HuH-7.5 (cell line): Measurements from ENCODE around the gene TMTC3.
A peak's percentile ranks its signal among the peaks of the same experiment; 100 is the strongest.
"Not testable (repeated sequence)": the region's sequence is repeated elsewhere in the genome, so short reads cannot be mapped to it uniquely, and the experiment has no call there.

Experiments used
- DNase-seq: peaks from one replicate; pipeline ENCODE4 v3.0.0; 2011; ENCODE audit warnings: low spot score

Gene TMTC3

GRCh38 chr12:88141774-88142609, at the start of gene TMTC3, which contains the start of gene CEP290:
TSS of gene TMTC3 (plus strand) at chr12:88142307. CDS start at chr12:88148316, 6,009 bp downstream.
TSS of gene CEP290 (minus strand) at chr12:88142088. CDS start at chr12:88141307, 781 bp downstream.
- DNase-seq: peak; percentile 61

DNA sequence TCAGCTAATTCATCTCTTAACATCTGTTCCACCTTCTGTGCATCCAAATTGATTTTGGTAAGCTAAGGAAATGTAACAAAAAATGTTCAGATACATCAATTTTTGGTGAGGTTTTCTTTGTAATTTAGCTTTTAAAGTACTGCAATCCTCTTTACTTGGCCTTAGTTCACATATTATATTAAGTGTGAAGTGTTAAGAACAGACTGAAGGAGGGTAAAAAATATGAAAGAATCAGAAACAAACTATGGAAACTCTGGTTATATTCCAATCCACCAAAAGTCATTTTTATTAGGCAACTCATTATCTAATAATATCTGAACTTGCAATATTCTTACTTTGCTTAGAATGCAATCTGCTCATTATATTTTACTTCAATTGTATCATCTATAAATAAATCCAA, 49.3 kb upstream of the TMTC3 start:
- DNase-seq: no peak

DNA sequence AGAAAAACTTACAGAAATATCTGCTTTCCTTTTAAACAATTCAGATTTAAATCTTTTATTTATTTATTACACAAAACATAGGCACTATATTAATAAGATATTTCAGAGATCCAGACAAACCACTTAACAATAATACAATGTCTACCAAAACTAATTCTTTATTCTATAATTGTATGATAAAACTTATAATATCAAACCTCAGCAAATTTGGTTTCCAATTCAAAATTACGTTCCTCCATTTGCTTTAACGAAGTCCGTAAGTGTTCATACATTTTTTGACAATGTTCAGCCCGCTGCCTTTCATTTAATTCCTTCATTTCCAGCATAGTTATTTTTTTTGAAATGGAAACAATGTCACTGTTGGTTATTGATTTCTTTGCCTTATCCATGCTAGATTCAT, 48.5 kb upstream of the TMTC3 start:
- DNase-seq: no peak

DNA sequence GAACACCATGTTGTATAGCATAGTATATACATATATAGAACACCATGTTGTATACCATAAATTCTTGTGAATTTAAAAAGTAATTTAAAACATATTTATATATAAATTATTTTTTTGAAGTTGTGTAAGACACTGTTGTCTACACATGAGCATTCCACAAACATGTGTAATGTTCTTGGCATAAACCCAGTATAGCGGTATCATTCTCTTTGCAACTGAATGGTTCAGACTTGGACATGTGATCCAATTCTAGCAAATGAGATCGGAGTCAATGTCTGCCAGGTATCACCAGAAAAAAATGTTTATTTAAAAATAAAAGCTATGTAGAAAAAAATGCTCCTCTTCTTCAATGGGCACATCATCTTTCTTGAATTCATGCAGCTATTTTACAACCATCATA, 34.1 kb upstream of the TMTC3 start:
- no peak for DNase-seq

DNA sequence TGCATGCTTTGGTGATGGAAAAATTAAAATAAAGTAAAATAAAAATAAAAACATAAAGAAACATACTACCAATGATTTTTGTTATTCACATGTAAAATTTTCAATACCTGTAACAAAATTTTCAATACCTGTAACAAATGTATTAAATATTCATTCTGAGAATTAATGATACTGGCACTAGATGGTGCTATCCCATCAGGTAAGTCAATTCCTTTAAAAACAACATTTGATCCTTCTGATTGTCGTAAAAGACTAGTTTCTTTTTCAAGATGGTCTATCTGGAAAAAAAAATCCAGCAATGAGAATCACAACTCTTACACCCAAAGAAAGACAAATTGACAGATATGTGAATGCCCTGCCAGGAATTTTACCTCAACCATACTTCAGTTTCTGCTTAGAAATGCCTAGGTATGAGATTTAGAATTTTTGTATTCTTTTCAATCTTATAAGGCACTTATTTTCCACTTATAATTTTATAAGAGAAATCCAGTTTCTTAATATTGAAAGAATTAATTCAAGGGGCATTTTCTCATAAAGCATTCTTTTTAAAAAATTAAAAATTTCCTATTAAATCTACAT, 30.9 kb upstream of the TMTC3 start:
- DNase-seq: peak; percentile 8

- no peak for DNase-seq
Measured at GRCh38 chr12:88113871-88114270, 28.2 kb upstream of the TMTC3 start.

DNA sequence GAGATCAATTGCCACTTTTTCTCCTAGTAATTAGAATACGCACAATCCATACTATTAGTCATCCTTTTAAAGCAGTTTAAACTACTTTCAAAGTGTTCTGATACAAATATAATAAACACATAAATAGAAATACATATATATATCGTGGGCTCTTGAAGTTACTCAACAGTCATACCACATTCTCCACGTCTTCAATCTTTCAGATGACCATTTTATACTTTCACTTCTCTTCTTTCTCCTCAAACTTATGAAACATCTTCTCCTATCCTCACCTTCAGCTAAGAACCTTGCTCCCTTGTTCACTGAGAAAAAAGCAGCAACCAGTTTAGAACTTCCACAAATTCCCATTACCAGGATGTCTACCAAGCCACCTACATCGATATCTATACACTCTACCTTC, 19.4 kb upstream of the TMTC3 start:
- DNase-seq: no peak

GRCh38 chr12:88127099-88127498, 15.0 kb upstream of the TMTC3 start:
- no peak for DNase-seq

DNA sequence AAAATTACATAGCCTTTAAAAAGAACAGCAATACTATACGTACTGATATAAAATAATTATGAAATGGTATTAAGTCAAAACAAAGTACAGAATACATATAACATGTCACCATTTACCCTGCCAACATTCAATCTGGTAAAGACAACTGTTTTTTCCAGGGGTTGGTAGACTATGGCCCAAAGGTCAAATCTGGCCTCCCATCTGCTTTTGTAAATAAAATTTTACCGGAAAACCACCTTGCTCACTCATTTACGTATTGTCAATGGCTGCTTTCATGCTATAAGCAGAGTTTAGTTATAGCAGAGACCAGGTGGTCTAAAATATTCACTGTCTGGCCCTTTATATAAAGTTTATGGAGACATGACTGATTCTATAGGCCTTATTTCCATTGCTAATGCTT, 14.3 kb upstream of the TMTC3 start:
- no peak for DNase-seq

GRCh38 chr12:88132392-88132791, 9.7 kb upstream of the TMTC3 start:
- DNase-seq: no peak

- DNase-seq: not testable (repeated sequence)
Measured at GRCh38 chr12:88133181-88133580, 8.9 kb upstream of the TMTC3 start.

GRCh38 chr12:88139711-88140110, 2.4 kb upstream of the TMTC3 start:
- not testable (repeated sequence) for DNase-seq

GRCh38 chr12:88141425-88141773, 708 bp upstream of the TMTC3 start:
- no peak for DNase-seq

DNA sequence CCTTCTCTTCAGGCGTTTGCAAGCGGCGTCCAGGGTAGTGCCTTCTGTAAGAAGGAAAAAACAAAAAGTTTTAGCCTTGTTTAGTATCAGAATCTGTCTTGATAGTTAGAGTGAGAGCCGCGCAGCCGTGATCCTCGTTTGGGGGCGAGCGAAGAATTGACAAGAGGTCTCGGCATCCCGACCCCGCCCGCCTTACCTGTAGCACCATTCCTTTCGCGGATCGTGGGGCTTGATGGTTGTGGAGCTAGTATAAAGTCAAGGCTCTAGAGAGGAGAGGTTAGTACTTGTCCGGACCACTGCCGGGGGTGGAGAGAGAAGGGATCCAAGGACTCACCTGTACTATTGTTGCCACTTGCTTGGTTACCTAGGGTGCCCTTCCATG, 494 bp downstream of the TMTC3 start:
- DNase-seq: no peak

DNA sequence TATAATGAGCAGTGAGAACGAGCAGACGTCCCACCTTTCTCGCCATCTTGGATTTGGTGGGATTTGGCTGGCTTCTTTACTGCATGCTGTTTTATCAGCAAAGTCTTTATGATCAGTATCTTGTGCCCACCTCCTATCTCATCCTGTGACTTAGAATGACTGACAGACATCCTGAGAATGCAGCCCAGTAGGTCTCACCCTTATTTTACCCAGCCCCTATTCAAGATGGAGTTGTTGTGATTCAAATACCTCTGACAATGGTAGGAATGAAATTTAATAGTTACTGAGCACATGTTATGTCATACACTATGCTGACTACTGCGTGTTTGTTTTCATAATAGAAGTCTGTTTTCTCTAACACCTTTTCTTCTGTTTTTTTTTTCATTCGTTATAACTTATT, 1.9 kb downstream of the TMTC3 start:
- DNase-seq: no peak

DNA sequence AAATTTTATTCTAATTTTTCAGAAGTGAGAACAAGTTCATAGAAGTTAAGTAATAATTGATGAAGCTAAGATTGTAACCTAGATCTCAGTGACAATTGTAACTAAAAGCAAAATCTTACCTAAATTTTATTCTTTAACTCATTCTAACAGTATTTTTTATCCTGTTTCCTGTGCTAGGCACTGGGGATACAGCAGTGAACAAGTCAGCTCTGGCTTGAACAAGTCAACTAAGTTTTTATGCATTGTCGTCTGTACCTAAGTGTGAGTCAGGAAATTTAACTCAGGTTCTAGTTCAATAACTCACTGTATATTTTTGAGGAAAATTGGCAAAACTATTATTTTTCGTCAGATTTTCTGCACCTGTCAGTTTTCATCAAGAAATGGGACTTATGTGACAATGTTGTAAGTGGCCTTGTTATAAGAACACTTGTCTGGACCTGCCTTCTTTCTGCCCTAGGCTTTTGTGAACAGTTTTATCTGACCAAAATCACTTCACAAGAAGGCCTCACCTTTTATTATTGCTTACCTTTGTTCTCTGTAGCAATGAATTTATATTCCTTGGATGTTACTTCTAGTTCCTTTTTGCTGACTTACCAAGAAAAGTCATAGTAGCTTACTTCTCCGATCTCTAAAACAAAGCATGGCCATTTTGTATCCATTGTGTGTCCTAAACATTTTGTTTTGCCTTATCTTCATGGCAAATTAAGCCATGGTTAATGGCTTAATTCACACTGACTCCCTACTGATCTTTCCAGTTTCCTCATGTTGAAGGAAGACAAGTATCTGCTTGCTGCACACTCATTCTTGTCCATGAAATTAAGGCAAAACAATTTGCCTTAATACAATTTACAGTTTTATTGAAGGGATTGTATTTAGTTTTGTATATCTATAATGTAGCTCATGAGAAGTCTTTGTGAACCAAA, 2.7 kb downstream of the TMTC3 start:
- no peak for DNase-seq

DNA sequence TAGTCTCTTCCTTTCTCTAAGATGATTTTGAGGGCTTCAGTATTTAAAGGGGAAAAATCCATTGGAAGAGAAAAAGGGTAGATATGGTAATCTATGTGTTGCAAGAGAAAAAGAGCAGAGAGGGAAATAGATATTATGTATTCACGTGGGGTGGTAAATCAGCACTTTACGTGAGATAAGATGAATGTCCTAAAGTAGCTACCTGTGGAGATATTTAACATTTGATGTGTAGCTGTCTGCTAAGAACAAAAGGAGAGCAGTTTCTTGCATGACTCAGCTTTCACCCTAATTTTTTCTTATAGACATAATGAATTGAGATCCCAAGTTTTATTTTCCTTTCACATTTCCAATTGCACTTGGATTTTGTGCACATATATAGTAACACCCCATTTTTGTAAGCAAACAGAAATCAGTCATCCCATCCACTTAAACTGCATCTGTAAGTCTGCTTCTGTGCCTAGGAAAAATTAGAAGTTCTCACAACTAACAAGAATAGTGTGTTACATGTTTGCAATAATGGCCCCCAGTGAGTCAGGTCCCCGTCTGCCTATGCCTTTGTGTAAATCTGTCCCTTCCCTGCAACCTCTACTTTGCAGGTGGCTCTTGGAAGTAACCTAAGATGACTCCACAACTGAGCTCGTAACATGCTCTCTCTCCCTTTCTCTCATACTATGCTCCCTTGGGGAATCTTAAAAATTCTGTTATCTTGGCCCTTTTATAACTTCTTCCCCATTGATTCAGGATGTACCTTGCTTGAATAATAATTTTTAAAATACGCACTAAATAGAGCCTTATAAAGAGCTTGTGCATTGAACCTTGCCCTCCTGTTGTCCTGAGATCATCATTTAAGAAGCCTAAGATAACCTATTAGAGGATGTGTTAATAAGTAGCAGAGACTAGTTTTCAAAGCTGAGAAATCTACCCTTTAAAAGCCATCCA, 3.7 kb downstream of the TMTC3 start:
- DNase-seq: no peak

DNA sequence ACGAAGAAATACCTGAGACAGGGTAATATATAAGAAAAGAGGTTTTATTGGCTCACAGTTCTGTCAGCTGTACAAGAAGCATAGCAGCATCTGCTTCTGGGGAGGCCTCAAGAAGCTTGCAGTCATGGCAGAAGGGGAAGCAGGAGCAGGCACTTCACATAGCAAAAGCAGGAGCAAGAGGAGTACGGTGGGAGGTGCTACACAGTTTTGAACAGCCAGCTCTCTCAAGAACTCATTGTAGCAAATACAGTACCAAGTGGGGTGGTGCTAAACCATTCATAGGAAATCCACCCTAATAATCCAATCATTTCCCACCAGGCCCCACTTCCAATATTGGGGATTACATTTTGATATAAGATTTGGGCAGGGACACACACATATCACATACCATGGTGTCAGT, 8.0 kb downstream of the TMTC3 start:
- no peak for DNase-seq

- DNase-seq: no peak
Measured at GRCh38 chr12:88153959-88154358, 11.9 kb downstream of the TMTC3 start.

GRCh38 chr12:88156075-88156654, 14.1 kb downstream of the TMTC3 start:
- DNase-seq: no peak

GRCh38 chr12:88163371-88163770, 21.3 kb downstream of the TMTC3 start:
- DNase-seq: no peak
